Upper lobe of left lung (tissue), 4 donors: Measurements from ENCODE around the gene MMP14.

ENCODE experiments used
- POLR2AphosphoS5 ChIP-seq, 2 donors: sonication (generic); formaldehyde crosslinking; IDR thresholded peaks; one replicate each; pipeline ENCODE4 v1.5.1; 2017; ENCODE audit warnings: antibody characterized with exemption in 2 of 2
- TF ChIP-seq, protein P1 (sequence below), 6 experiments: fragments of 450-650 bp in 4 of 6; fragments of 200-600 bp in 2 of 6; sonication (generic) in 2 of 6; IDR thresholded peaks; one replicate each; pipeline ENCODE4 v1.5.1; 2016 to 2019; ENCODE audit warnings: antibody characterized with exemption in 6 of 6

DNA sequence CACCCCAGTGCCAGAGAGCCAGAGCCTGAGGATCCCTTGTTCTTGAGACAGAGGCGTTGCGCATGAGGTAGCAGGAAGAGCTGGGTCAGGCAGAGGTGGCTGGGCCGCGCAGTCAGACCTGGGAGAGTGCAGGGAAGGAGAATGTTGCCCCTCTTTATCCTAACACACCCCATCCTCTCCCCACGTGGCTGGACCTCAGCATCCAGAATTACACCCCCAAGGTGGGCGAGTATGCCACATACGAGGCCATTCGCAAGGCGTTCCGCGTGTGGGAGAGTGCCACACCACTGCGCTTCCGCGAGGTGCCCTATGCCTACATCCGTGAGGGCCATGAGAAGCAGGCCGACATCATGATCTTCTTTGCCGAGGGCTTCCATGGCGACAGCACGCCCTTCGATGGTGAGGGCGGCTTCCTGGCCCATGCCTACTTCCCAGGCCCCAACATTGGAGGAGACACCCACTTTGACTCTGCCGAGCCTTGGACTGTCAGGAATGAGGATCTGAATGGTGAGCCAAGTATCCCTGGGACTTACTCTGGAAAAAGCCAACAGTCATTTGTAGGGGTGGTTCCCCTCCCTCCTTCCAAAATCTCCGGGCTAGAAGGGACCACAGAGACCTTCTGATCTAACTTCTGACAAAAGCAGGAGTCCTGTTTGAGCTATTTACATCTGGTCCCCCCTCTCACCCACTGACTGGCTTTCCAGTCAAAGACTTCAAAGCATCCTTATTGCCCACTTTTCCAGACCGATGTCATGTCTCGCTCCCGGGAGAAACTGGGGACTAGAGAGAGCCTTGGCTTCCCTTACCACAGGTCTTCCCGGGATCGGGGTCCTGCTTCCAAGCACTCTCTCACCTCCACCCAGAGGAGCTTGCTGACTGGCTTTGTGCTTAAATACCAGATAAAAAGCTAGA is 6.1 kb downstream of the MMP14 start:
- no peak for TF ChIP-seq POLR2AphosphoS5 (IDR thresholded peaks at IDR 0.05)
- TF ChIP-seq, protein P1, sequence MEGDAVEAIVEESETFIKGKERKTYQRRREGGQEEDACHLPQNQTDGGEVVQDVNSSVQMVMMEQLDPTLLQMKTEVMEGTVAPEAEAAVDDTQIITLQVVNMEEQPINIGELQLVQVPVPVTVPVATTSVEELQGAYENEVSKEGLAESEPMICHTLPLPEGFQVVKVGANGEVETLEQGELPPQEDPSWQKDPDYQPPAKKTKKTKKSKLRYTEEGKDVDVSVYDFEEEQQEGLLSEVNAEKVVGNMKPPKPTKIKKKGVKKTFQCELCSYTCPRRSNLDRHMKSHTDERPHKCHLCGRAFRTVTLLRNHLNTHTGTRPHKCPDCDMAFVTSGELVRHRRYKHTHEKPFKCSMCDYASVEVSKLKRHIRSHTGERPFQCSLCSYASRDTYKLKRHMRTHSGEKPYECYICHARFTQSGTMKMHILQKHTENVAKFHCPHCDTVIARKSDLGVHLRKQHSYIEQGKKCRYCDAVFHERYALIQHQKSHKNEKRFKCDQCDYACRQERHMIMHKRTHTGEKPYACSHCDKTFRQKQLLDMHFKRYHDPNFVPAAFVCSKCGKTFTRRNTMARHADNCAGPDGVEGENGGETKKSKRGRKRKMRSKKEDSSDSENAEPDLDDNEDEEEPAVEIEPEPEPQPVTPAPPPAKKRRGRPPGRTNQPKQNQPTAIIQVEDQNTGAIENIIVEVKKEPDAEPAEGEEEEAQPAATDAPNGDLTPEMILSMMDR (IDR thresholded peaks at IDR 0.05), result no peak
